Measurements from ENCODE around the gene RELA. TPM values are rescaled to one million over a fixed set of nuclear protein-coding genes. Genes with fewer than 3 reads are reported as not detected.

Gene RELA
- total RNA-seq, 1 donor from 2014 or later: 79.7 TPM

DNA sequence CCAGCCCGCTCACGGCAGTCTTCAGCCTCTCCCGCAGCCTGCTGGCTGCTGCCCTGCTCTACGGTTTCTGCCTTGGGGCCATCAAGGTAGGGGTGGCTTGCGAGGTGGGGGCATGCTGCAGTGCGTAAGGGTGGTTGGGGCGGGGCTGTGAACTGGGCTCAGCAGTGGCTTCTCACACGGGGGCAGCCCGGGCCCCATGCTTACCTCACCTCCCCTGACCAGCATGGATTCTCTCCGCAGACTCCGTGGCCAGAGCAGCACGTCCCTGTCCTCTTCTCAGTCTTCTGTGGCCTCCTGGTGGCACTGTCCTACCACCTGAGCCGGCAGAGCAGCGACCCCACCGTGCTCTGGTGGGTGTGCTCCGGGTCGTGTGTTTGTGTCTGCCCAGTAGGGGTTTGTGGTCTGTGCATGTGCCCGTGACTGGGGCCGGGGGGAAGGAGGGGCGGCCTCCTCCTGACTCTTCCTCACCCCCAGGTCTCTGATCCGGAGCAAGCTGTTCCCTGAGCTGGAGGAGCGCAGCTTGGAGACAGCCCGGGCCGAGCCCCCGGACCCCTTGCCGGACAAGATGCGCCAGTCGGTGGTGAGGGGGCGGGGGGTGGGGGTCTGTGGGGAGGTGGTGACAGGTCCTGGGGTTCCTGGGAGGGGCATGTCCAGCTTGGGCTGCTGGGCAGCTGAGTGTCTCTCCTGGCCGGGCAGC, 37.6 kb downstream of the RELA start:
- Mint-ChIP-seq H3K9me3 (ENCODE audit: unreplicated experiment) (no peaks in the 10 kb centered on the region), H3K4me3 (ENCODE audit: unreplicated experiment) (no peak overlapping the region), H3K27ac (ENCODE audit: unreplicated experiment) (no peak overlapping the region)

DNA sequence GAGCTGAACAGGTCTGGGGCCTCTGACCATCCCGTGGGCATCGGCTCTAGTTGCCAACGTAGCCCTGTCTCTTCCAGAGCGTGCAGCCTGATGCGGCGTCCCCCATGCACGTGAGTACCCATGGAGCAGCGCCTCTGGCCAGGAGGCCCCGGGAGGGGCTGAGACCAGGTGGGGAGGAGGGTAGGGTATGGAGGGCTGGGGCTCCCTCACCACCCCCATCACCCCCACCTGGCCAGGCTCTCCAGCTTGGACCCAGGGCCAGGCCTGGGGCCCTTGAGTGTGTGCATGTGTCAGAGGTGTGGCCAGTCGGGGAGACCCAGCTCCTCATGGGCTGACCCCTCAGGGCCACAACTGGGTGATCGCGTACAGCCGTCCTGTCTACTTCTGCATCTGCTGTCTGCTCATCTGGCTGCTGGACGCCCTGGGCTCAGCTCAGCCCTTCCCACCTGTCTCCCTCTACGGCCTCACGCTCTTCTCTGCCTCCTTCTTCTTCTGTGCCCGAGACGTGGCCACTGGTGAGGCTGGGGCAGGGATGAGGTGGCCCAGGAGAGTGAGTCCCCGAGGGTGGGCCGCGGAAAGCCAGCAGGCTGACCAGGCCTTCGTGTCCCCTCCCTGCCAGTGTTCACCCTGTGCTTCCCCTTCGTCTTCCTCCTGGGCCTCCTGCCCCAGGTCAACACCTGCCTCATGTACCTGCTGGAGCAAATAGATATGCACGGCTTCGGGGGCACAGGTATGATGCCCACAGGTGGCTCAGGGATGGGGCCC, 38.7 kb downstream of the RELA start:
- Mint-ChIP-seq H3K27me3 (ENCODE audit: unreplicated experiment) (no peaks in the 10 kb centered on the region), H3K36me3 (ENCODE audit: unreplicated experiment) (peaks cover 26% of the 10 kb centered on the region), H3K4me3 (ENCODE audit: unreplicated experiment) (no peak overlapping the region), H3K4me1 (ENCODE audit: unreplicated experiment) (no peaks in the 10 kb centered on the region), H3K27ac (ENCODE audit: unreplicated experiment) (no peak overlapping the region), H3K9me3 (ENCODE audit: unreplicated experiment) (no peaks in the 10 kb centered on the region)
- no peak for DNase-seq (ENCODE audit: extremely low spot score, unreplicated experiment)
- TF ChIP-seq, protein P1, sequence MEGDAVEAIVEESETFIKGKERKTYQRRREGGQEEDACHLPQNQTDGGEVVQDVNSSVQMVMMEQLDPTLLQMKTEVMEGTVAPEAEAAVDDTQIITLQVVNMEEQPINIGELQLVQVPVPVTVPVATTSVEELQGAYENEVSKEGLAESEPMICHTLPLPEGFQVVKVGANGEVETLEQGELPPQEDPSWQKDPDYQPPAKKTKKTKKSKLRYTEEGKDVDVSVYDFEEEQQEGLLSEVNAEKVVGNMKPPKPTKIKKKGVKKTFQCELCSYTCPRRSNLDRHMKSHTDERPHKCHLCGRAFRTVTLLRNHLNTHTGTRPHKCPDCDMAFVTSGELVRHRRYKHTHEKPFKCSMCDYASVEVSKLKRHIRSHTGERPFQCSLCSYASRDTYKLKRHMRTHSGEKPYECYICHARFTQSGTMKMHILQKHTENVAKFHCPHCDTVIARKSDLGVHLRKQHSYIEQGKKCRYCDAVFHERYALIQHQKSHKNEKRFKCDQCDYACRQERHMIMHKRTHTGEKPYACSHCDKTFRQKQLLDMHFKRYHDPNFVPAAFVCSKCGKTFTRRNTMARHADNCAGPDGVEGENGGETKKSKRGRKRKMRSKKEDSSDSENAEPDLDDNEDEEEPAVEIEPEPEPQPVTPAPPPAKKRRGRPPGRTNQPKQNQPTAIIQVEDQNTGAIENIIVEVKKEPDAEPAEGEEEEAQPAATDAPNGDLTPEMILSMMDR (IDR thresholded peaks at IDR 0.05): no peak

More for the DNA sequence above, 37.6 kb downstream of the RELA start:
- Mint-ChIP-seq H3K36me3 (ENCODE audit: unreplicated experiment) (peaks cover 27% of the 10 kb centered on the region), H3K4me1 (ENCODE audit: unreplicated experiment) (no peaks in the 10 kb centered on the region), H3K27me3 (ENCODE audit: unreplicated experiment) (no peaks in the 10 kb centered on the region)
- TF ChIP-seq, protein P1 (IDR thresholded peaks at IDR 0.05): no peak
- DNase-seq (ENCODE audit: extremely low spot score, unreplicated experiment): no peak

- peaks cover 29% of the 10 kb centered on the region for H3K36me3 Mint-ChIP-seq (ENCODE audit: unreplicated experiment)
- H3K9me3 Mint-ChIP-seq (ENCODE audit: unreplicated experiment): no peaks in the 10 kb centered on the region
- no peak for DNase-seq (ENCODE audit: extremely low spot score, unreplicated experiment)
- no peaks in the 10 kb centered on the region for H3K27me3 Mint-ChIP-seq (ENCODE audit: unreplicated experiment)
- H3K4me1 Mint-ChIP-seq (ENCODE audit: unreplicated experiment): no peaks in the 10 kb centered on the region
- no peak overlapping the region for H3K4me3 Mint-ChIP-seq (ENCODE audit: unreplicated experiment)
- no peak overlapping the region for H3K27ac Mint-ChIP-seq (ENCODE audit: unreplicated experiment)
- TF ChIP-seq, protein P1 (IDR thresholded peaks at IDR 0.05): no peak
Observed at GRCh38 chr11:65623177-65623576, 39.5 kb downstream of the RELA start.

DNA sequence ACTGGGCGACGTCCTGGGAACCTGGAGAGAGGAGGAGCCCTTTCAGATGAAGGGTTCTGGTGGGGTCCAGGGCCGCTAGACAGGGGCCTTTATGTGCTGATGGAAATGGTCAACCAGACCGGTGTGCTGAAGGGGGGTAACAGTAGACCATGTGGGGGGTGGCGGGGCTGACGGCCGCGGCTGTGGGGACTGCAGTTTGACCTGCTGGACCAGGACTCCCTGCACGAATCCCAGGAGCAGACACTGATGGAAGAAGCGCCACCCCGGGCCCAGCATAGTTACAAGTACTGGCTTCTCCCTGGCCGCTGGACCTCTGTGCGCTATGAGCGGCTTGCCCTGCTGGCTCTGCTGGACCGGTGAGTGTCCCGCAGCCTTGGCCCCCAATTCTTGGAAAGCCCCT, 40.7 kb downstream of the RELA start:
- peaks cover 30% of the 10 kb centered on the region for H3K36me3 Mint-ChIP-seq (ENCODE audit: unreplicated experiment)
- TF ChIP-seq, protein P1 (IDR thresholded peaks at IDR 0.05): no peak
- DNase-seq (ENCODE audit: extremely low spot score, unreplicated experiment): no peak

GRCh38 chr11:65621460-65621859, 41.3 kb downstream of the RELA start:
- TF ChIP-seq, protein P1 (IDR thresholded peaks at IDR 0.05): no peak
- Mint-ChIP-seq H3K9me3 (ENCODE audit: unreplicated experiment) (no peaks in the 10 kb centered on the region), H3K4me1 (ENCODE audit: unreplicated experiment) (peaks cover 6% of the 10 kb centered on the region), H3K27ac (ENCODE audit: unreplicated experiment) (no peak overlapping the region), H3K27me3 (ENCODE audit: unreplicated experiment) (no peaks in the 10 kb centered on the region), H3K36me3 (ENCODE audit: unreplicated experiment) (peaks cover 29% of the 10 kb centered on the region), H3K4me3 (ENCODE audit: unreplicated experiment) (no peak overlapping the region)
- no peak for DNase-seq (ENCODE audit: extremely low spot score, unreplicated experiment)

More for the DNA sequence above, 40.7 kb downstream of the RELA start:
- Mint-ChIP-seq H3K4me1 (ENCODE audit: unreplicated experiment) (peaks cover under 1% of the 10 kb centered on the region), H3K27me3 (ENCODE audit: unreplicated experiment) (no peaks in the 10 kb centered on the region), H3K4me3 (ENCODE audit: unreplicated experiment) (no peak overlapping the region), H3K27ac (ENCODE audit: unreplicated experiment) (no peak overlapping the region), H3K9me3 (ENCODE audit: unreplicated experiment) (no peaks in the 10 kb centered on the region)

Data from osteocyte (in vitro differentiated cells).